ENCODE results near the gene CSN3. TPM values are rescaled to one million over a fixed set of nuclear protein-coding genes. Genes with fewer than 3 reads are reported as not detected.

CSN3 gene, protein sequence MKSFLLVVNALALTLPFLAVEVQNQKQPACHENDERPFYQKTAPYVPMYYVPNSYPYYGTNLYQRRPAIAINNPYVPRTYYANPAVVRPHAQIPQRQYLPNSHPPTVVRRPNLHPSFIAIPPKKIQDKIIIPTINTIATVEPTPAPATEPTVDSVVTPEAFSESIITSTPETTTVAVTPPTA
- total RNA-seq = not detected in 2 replicates

DNA sequence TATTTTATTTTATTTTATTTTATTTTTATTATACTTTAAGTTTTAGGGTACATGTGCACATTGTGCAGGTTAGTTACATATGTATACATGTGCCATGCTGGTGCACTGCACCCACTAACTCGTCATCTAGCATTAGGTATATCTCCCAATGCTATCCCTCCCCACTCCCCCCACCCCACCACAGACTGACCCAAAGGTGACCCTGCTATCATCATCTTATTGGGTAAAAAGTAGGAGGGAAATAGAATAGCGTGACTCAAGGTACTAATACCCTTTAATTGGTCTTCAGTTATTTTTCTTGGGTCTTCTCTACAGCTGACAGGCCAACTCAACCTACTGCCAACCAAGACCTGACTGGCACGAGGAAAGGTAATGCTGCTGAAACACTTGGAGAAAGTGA, at the start of gene CSN3:
TSS of gene CSN3 (plus strand) at position 301 of the 400 bp plus-strand sequence. CDS start 2,223 bp downstream, outside the sequence.

DNA sequence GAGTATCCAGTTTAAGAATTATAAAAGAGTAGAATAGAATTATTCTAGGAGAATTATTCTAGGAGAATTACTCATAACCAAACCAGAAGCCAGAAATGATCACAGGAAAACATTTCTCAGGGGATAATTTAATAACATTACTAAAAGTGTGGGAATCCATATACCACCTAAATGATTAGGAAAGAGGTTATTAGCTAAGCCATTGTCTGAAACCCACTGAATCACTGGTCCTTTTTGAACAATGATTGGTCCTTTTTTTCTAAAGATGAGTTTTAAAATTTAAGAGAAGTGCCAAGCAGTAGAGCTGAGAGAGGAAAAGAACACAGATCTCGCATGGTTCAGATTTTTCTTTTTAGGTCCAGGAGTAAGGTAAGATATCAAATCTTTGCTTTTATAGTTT, 47.0 kb upstream of the CSN3 start, which contains the start of gene ODAM:
TSS of gene ODAM (plus strand) at position 301 of the 400 bp plus-strand sequence. CDS start 819 bp downstream, outside the sequence.

DNA sequence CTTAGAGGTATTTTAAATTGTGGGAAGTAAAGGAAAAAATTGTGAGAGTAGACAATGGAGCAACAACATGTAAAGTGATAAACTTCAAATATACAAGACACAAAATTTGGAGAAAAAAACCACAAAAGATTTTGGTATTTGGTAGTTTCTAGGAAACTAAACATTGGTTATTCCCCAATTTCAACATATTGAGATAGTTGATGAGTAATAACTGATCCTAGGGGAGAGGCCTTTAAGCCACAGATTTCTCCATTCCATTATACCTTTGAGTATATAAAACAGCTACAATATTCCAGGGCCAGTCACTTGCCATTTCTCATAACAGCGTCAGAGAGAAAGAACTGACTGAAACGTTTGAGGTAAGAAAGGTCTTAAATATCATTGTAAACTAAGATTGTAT, 16.6 kb upstream of the CSN3 start, which contains the start of gene FDCSP:
TSS of gene FDCSP (plus strand) at position 301 of the 400 bp plus-strand sequence. CDS start 5,071 bp downstream, outside the sequence.

Other genes starting within 250 kb of the CSN3 start
- gene STATH, start 246.6 kb upstream of the CSN3 start, total RNA-seq = not detected in 2 replicates
- not detected in 2 replicates for gene HTN3, start 214.1 kb upstream of the CSN3 start, total RNA-seq
- gene HTN1, start 192.2 kb upstream of the CSN3 start, total RNA-seq = not detected in 2 replicates
- gene PRR27, start 88.4 kb upstream of the CSN3 start, total RNA-seq = not detected in 2 replicates
- gene ODAM, start 46.9 kb upstream of the CSN3 start, total RNA-seq = not detected in 2 replicates
- gene FDCSP, start 16.5 kb upstream of the CSN3 start, total RNA-seq = not detected in 2 replicates
- not detected in 2 replicates for gene CABS1, start 92.4 kb downstream of the CSN3 start, total RNA-seq
- not detected in 2 replicates for gene SMR3A, start 118.2 kb downstream of the CSN3 start, total RNA-seq
- not detected in 2 replicates for gene SMR3B, start 140.5 kb downstream of the CSN3 start, total RNA-seq
- not detected in 2 replicates for gene OPRPN, start 155.3 kb downstream of the CSN3 start, total RNA-seq
- not detected in 2 replicates for gene MUC7, start 229.6 kb downstream of the CSN3 start, total RNA-seq